ENCODE data around the gene SIRPB2. TPM values are rescaled to one million over a fixed set of nuclear protein-coding genes. Genes with fewer than 3 reads are reported as not detected.

SIRPB2 gene
- polyA plus RNA-seq, 2 of the 4 experiments (the other 2 are of a cell fraction) = not detected

- TF ChIP-seq HMGXB4 (CRISPR knock-in tag; IDR thresholded peaks at IDR 0.05; ENCODE audit: borderline replicate concordance) = no peak
- no peak for TF ChIP-seq RCOR1 (IDR thresholded peaks at IDR 0.05; ENCODE audit: low read depth, low read length)
- no peak for TF ChIP-seq GATA3 (IDR thresholded peaks at IDR 0.05; ENCODE audit: borderline replicate concordance)
- no peak for TF ChIP-seq CHD2 (IDR thresholded peaks at IDR 0.05; ENCODE audit: low read length, partially characterized antibody)
- TF ChIP-seq FOXS1 (CRISPR knock-in tag; IDR thresholded peaks at IDR 0.05) = no peak
- no peak for TF ChIP-seq KDM1A (IDR thresholded peaks at IDR 0.05; ENCODE audit: low read depth)
- no peak for TF ChIP-seq HES2 (IDR thresholded peaks at IDR 0.05)
Observed at GRCh38 chr20:1505361-1505760, 14.1 kb upstream of the SIRPB2 start (continued).

GRCh38 chr20:1503564-1504227 is 12.5 kb upstream of the SIRPB2 start:
- peak; percentile 95 for DNase-seq (ENCODE audit: low read depth in 1 of 2, low spot score in 1 of 2)
- H3K27ac ChIP-seq = no peak overlapping the region
- POLR2A ChIA-PET = interaction anchor here (0.7 to 1.5 kb wide), 3 partner anchors 37 to 273 kb away, joined by 3 to 7 read pairs (median 3); partner anchors contain the start of gene NSFL1C
- ATAC-seq = peak; percentile 98 to 100
- under 1% methylated on average over 8 of the region's 8 CpGs for WGBS (ENCODE audit: missing lambda C conversion rate)
- peak; percentile 99 for FAIRE-seq
- no peak overlapping the region for H3K4me3 ChIP-seq
- no peak overlapping the region for H3K4me2 ChIP-seq
- CTCF ChIA-PET = interaction anchor here (0.5 to 9.9 kb wide), 98 partner anchors 8 to 1261 kb away, joined by 3 to 306 read pairs (median 5); partner anchors contain the start of genes NSFL1C and SIRPB2
- peaks cover 8% of the 10 kb centered on the region; the same call in 1 of the 3 replicates for H3K9me3 ChIP-seq
- H3K4me1 ChIP-seq = peaks cover 9% of the 10 kb centered on the region; the same call in 1 of the 3 replicates
- TF ChIP-seq EHMT2 (IDR thresholded peaks at IDR 0.05; ENCODE audit: low read depth) (no peak), EP300 (IDR thresholded peaks at IDR 0.05) (no peak), CBX8 (IDR thresholded peaks at IDR 0.05) (no peak), MAX (IDR thresholded peaks at IDR 0.05) (peak; percentile 53; the same call in 1 of the 2 replicates), FOXS1 (CRISPR knock-in tag; IDR thresholded peaks at IDR 0.05) (no peak), REST (IDR thresholded peaks at IDR 0.05) (no peak), ESRRA (IDR thresholded peaks at IDR 0.05; ENCODE audit: borderline replicate concordance, low read length) (no peak), USF2 (IDR thresholded peaks at IDR 0.05) (no peak), NPAS2 (CRISPR knock-in tag; IDR thresholded peaks at IDR 0.05; ENCODE audit: borderline replicate concordance) (no peak), PBX3 (IDR thresholded peaks at IDR 0.05) (no peak), EHF (CRISPR knock-in tag; IDR thresholded peaks at IDR 0.05) (no peak), POLR2AphosphoS2 (conservative IDR thresholded peaks at IDR 0.05; ENCODE audit: low read length) (no peak), FOSB (CRISPR knock-in tag; IDR thresholded peaks at IDR 0.05) (no peak), NFE2L2 (conservative IDR thresholded peaks at IDR 0.05; ENCODE audit: low read length) (no peak), CBX2 (IDR thresholded peaks at IDR 0.05; ENCODE audit: borderline replicate concordance, low read depth) (no peak), ATOH8 (CRISPR knock-in tag; IDR thresholded peaks at IDR 0.05; ENCODE audit: low read depth) (no peak), FOSL2 (IDR thresholded peaks at IDR 0.05) (no peak), FOSL2 (CRISPR knock-in tag; IDR thresholded peaks at IDR 0.05) (0 out of 2 replicates have a peak, but pooled peaks have one; percentile 24), HEYL (CRISPR knock-in tag; IDR thresholded peaks at IDR 0.05) (no peak), CHD2 (IDR thresholded peaks at IDR 0.05; ENCODE audit: low read length, partially characterized antibody) (no peak), HES2 (IDR thresholded peaks at IDR 0.05) (no peak), CTCF (IDR thresholded peaks at IDR 0.05) (peak; percentile 100)

Measured in A549 (cell line).